Measurements from ENCODE around the gene PCGF3. TPM values are rescaled to one million over a fixed set of nuclear protein-coding genes. Genes with fewer than 3 reads are reported as not detected.

PCGF3 gene
- total RNA-seq, 1 donor from 2014 or later, result 21.5 TPM

DNA sequence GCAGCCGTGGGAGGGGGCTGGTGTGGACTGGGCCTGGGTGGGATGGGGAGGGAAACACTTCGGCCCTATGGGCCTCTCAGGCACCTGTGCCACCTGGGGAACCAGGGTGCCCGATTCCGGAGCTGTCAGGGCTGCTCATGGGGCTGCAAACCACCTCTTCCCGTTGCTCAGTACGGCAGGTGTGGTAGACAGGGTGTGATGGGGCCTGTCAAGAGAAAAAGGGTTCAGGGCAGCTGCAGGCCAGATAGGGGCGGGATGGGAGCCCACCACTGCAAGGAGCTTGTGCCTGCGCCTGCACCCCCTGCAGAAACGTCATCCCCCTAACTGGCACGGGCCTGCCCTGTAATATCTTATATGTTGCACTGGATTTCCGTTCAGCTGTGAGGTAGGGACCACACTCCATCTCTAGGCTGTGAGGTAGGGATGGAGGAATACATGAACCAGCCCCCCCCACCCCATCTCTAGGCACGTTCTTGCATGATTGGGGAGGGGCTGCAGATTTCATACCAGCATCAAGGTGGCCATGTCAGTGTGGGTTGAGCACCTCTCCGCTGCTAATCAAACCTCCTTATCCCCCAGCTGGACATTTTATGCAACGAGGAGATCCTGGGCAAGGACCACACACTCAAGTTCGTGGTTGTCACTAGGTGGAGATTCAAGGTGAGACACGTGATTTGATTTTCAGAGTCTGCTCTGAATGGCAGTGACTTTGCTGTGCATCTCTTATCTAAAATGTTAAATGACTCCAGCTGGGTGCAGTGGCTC lies 59.0 kb downstream of the PCGF3 start:
- DNase-seq, result no peak
- peaks cover 89% of the 10 kb centered on the region for H3K36me3 ChIP-seq
- H3K27me3 ChIP-seq (ENCODE audit: low read depth), result no peaks in the 10 kb centered on the region
- peaks cover 41% of the 10 kb centered on the region for H3K4me1 ChIP-seq
- H3K9me3 ChIP-seq (replicated peaks), result no peaks in the 10 kb centered on the region
- H3K4me3 ChIP-seq, result no peak overlapping the region
- TF ChIP-seq, protein P1, sequence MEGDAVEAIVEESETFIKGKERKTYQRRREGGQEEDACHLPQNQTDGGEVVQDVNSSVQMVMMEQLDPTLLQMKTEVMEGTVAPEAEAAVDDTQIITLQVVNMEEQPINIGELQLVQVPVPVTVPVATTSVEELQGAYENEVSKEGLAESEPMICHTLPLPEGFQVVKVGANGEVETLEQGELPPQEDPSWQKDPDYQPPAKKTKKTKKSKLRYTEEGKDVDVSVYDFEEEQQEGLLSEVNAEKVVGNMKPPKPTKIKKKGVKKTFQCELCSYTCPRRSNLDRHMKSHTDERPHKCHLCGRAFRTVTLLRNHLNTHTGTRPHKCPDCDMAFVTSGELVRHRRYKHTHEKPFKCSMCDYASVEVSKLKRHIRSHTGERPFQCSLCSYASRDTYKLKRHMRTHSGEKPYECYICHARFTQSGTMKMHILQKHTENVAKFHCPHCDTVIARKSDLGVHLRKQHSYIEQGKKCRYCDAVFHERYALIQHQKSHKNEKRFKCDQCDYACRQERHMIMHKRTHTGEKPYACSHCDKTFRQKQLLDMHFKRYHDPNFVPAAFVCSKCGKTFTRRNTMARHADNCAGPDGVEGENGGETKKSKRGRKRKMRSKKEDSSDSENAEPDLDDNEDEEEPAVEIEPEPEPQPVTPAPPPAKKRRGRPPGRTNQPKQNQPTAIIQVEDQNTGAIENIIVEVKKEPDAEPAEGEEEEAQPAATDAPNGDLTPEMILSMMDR (IDR thresholded peaks at IDR 0.05; ENCODE audit: borderline replicate concordance), result no peak
- H3K27ac ChIP-seq (replicated peaks), result no peak overlapping the region
- intact Hi-C loops (cut with micrococcal nuclease), result no loop called here

DNA sequence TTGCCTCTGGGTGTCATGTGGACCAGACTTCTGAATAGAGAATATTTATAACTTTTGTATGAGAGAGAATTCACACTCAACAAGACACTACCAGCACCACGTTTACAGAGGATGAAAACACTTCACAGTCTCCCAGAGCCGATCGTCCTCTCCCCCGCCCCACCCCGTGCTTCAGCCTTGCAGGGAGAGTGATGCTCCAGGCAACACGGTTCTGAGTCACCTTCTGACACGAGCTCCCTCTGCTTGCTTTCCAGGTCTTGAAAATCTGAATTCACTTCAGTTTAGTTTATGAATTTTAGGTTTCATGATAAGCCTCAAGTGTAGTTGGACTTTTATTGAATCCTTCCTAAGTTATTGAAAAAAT lies 60.5 kb downstream of the PCGF3 start:
- Histone ChIP-seq H3K4me3 (no peak overlapping the region), H3K27me3 (ENCODE audit: low read depth) (no peaks in the 10 kb centered on the region), H3K36me3 (peaks cover 92% of the 10 kb centered on the region), H3K9me3 (replicated peaks) (no peaks in the 10 kb centered on the region), H3K4me1 (peaks cover 45% of the 10 kb centered on the region), H3K27ac (replicated peaks) (peak overlapping the region; percentile 5)
- intact Hi-C loops (cut with micrococcal nuclease), result no loop called here
- DNase-seq, result no peak
- TF ChIP-seq, protein P1 (IDR thresholded peaks at IDR 0.05; ENCODE audit: borderline replicate concordance), result no peak

DNA sequence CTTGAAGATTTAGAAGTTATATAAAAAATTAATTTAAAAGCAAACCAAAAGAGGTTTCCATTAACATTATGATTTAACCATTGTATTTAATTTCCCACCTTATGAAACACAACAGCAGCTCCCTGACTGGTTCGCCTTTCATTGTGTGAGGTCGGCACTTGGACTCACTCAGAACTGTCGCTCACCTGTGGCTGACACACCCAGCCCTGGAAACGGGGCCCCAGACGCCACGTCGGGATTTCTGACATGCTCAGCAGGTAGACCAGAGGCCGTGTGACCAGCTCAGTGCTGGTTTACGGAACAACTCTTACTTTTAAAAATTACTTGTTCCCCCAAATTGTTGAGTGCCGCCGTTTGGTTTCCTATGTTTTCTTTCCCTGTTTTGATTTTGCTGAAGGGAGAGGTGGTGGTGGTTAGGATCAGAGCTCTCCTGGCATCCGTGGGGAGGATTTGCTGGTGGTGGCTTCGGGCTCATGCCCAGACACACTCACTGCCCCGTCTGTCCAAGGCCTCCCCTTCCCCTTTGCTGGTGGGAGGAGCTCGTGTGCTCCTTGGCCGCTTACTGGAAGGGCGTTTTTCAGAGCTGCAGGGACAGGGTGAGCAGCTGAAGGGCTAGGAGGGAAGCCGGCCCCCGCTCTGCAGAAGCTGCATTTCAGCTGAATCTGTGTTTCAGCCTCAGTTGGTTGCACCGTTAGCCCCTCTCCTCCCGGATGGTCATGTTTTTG lies 61.1 kb downstream of the PCGF3 start:
- TF ChIP-seq, protein P1 (IDR thresholded peaks at IDR 0.05; ENCODE audit: borderline replicate concordance), result no peak
- intact Hi-C loops (cut with micrococcal nuclease), result no loop called here
- no peak for DNase-seq
- Histone ChIP-seq H3K27ac (replicated peaks) (peak overlapping the region; percentile 5), H3K36me3 (peaks cover 86% of the 10 kb centered on the region), H3K4me3 (no peak overlapping the region), H3K9me3 (replicated peaks) (no peaks in the 10 kb centered on the region), H3K27me3 (ENCODE audit: low read depth) (no peaks in the 10 kb centered on the region), H3K4me1 (peaks cover 50% of the 10 kb centered on the region)

DNA sequence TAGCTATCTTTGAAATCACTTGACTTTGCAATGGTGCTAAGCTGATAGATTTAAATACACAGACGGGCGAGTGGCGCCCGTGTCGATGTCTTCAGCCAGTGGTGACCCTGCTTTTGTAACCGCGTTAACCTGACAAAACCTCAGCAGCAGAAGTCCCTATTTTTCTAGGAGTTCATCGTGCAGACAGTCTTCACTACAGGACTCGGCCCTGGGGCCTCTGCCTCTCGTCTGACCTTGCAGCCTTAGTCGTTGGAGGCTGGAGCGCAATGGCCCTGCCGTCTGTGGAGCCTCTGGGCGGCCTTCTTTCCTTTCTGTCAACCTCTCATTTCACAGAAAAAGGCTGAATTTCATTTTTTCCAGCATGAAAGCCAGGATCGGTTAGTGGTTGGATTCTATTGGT lies 62.4 kb downstream of the PCGF3 start:
- Histone ChIP-seq H3K36me3 (peaks cover 78% of the 10 kb centered on the region), H3K4me1 (peaks cover 64% of the 10 kb centered on the region), H3K9me3 (replicated peaks) (no peaks in the 10 kb centered on the region), H3K27me3 (ENCODE audit: low read depth) (no peaks in the 10 kb centered on the region), H3K27ac (replicated peaks) (no peak overlapping the region), H3K4me3 (no peak overlapping the region)
- DNase-seq, result no peak
- TF ChIP-seq, protein P1 (IDR thresholded peaks at IDR 0.05; ENCODE audit: borderline replicate concordance), result no peak
- intact Hi-C loops (cut with micrococcal nuclease), result no loop called here

DNA sequence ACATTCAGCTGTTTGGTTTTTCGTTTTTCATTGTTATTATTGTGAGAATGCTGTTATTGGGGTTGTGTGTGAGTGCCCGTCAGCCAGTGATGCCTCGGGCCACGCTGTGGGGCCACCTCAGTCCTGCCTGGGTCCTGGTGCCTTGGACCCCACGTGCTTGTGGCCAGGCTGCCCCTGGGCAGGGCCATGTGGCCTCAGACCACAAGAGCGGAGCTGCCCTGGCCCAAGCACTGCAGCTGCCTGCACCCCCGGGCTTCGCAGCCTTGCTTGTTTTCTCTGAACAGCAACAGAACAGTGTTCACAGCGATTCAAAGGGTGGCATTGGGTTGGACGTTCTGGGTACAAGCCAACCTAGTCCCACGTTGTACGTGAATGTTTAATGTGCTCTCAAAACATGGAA lies 63.4 kb downstream of the PCGF3 start:
- intact Hi-C loops (cut with micrococcal nuclease), result no loop called here
- DNase-seq, result no peak
- Histone ChIP-seq H3K4me3 (no peak overlapping the region), H3K4me1 (peaks cover 73% of the 10 kb centered on the region), H3K36me3 (peaks cover 70% of the 10 kb centered on the region), H3K9me3 (replicated peaks) (no peaks in the 10 kb centered on the region), H3K27me3 (ENCODE audit: low read depth) (no peaks in the 10 kb centered on the region), H3K27ac (replicated peaks) (no peak overlapping the region)
- TF ChIP-seq, protein P1 (IDR thresholded peaks at IDR 0.05; ENCODE audit: borderline replicate concordance), result no peak

Measured in left ventricle myocardium inferior (tissue), 1 donor.